Left ventricle myocardium inferior (tissue), 1 donor: ENCODE data around the gene ZNF883. TPM values are rescaled to one million over a fixed set of nuclear protein-coding genes. Genes with fewer than 3 reads are reported as not detected.
"Not testable (repeated sequence)": the region's sequence is repeated elsewhere in the genome, so short reads cannot be mapped to it uniquely, and the experiment has no call there.

Experiments used
- DNase-seq: peaks from one replicate; pipeline ENCODE4 v3.0.0-alpha.2; 2020
- H3K27ac ChIP-seq: fragments of 200-600 bp; replicated peaks from 2 replicates; pipeline ENCODE4 v1.8.0; 2021
- H3K27me3 ChIP-seq: fragments of 200-600 bp; 2 replicates; pipeline ENCODE4 v1.8.0; 2021; ENCODE audit warnings: low read depth
- H3K36me3 ChIP-seq: fragments of 200-600 bp; 2 replicates; pipeline ENCODE4 v1.8.0; 2021
- H3K4me1 ChIP-seq: fragments of 200-600 bp; 2 replicates; pipeline ENCODE4 v1.8.0; 2021
- H3K4me3 ChIP-seq: fragments of 200-600 bp; 2 replicates; pipeline ENCODE4 v1.8.0; 2021; ENCODE audit warnings: mild to moderate bottlenecking, moderate library complexity
- H3K9me3 ChIP-seq: fragments of 200-600 bp; replicated peaks from 2 replicates; pipeline ENCODE4 v1.8.0; 2021
- intact Hi-C: fragments of 100-400 bp; cut with micrococcal nuclease; formaldehyde crosslinking; loops from one replicate; pipeline ENCODE4 v1.11.0; 2022
- long read RNA-seq: library from polyadenylated mRNA; unstranded; transcript quantifications from one replicate; pipeline ENCODE4 v2.0.0, GENCODE V29; 2021
- total RNA-seq: library from RNA; stranded (reverse); fragmentation: NEBNext Ultra II Directional; extraction: Animal tissue kit (Norgen Biotek cat#: 25700); gene quantifications from one replicate; pipeline ENCODE4 v1.2.1, GENCODE V29; 2021
- TF ChIP-seq, protein P1 (sequence below): fragments of 200-600 bp; IDR thresholded peaks from 2 replicates; pipeline ENCODE4 v1.8.0; 2021; ENCODE audit warnings: antibody characterized with exemption, mild to moderate bottlenecking, borderline replicate concordance
- donor health status: DM: no; HTN: yes; CAD: no; lungs with severe emphysema.

Gene ZNF883
- total RNA-seq = 6.2 TPM
- long read RNA-seq, transcript ZNF883-201 (5 exons, 2,414 nt) = major isoform, 9 of 11 reads
- long read RNA-seq, partial matches to known transcripts = 0 of 11 reads
- long read RNA-seq, other reads (novel, unspliced or antisense) = 2 of 11 reads

DNA sequence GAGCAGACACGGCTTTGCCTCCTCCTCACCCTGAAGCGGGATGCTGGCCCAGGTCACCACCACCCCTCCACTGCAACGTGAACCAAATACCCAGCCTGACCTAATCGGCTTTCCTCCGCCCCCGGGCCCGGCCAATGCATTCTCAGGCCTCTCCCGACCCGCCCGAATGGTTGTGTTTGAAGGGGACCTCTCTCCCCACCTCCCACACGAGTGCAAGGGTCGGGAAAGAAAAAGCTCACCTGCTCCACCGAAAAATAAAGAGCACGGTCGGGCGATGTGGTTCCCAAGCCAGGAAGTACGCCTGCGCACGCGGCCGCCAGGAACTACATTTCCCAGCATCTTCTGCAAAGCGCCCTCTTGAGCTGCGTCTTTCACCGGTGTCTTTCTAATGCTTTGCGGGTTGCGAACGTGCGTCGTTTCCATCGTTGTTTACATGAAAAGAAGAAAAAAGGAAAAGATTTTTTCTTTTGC lies at the start of gene ZNF883:
ZNF883 (minus strand) TSS at position 282 of the 471 bp plus-strand sequence.
- intact Hi-C loops = no loop called here
- H3K27me3 ChIP-seq = peaks cover 4% of the 10 kb centered on the region
- TF ChIP-seq, protein P1, sequence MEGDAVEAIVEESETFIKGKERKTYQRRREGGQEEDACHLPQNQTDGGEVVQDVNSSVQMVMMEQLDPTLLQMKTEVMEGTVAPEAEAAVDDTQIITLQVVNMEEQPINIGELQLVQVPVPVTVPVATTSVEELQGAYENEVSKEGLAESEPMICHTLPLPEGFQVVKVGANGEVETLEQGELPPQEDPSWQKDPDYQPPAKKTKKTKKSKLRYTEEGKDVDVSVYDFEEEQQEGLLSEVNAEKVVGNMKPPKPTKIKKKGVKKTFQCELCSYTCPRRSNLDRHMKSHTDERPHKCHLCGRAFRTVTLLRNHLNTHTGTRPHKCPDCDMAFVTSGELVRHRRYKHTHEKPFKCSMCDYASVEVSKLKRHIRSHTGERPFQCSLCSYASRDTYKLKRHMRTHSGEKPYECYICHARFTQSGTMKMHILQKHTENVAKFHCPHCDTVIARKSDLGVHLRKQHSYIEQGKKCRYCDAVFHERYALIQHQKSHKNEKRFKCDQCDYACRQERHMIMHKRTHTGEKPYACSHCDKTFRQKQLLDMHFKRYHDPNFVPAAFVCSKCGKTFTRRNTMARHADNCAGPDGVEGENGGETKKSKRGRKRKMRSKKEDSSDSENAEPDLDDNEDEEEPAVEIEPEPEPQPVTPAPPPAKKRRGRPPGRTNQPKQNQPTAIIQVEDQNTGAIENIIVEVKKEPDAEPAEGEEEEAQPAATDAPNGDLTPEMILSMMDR = no peak
- H3K27ac ChIP-seq = no peak within 1 kb of the TSS
- peaks cover 9% of the 10 kb centered on the region for H3K4me1 ChIP-seq
- H3K4me3 ChIP-seq = peak within 1 kb of the TSS; percentile 67
- H3K9me3 ChIP-seq = peaks cover 62% of the 10 kb centered on the region
- peaks cover 2% of the 10 kb centered on the region for H3K36me3 ChIP-seq
- DNase-seq = peak; percentile 62

DNA sequence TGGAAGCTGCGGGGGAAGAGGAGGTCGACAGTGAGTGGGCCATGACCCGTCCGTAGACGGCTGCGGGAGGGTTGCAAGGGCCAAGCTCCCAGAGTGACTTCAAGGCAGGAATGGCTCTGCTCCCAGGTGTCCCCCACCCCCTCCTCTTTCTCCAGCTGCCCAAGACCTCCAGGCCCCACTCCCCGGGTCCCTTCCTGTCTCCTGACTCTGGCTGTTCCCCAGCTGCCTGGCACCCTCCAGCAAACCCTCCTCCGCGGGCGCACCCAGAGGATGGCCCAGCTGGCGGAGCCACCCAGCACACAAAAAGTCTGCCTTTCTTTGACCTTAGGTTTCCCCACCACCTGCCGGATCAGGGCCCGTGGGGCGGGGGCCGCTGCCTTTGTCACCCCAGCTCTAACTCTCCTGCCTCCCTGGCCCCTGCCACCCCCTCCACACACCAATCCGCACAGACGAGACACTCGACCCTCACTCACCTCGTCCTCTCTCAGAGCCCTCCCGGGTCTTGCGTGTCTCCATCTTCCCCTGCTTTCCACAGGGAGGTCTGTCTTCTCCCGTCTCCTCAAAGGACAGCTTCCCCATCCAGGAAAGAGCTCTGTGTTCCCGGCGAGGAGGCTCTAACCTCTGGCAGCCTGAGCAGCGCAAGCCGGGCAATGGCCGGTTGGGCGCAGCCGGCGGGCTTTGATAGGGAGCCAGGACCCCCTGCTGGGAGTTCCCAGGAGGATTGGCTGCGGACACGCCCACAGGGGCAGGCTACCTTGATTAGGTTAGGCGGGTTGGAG lies 49.3 kb upstream of the ZNF883 start:
- Histone ChIP-seq H3K9me3 (peaks cover 25% of the 10 kb centered on the region), H3K4me1 (peaks cover 12% of the 10 kb centered on the region), H3K27me3 (peaks cover 45% of the 10 kb centered on the region)
- DNase-seq, H3K4me3 ChIP-seq, H3K27ac ChIP-seq, H3K36me3 ChIP-seq, intact Hi-C loops: not testable (repeated sequence)

DNA sequence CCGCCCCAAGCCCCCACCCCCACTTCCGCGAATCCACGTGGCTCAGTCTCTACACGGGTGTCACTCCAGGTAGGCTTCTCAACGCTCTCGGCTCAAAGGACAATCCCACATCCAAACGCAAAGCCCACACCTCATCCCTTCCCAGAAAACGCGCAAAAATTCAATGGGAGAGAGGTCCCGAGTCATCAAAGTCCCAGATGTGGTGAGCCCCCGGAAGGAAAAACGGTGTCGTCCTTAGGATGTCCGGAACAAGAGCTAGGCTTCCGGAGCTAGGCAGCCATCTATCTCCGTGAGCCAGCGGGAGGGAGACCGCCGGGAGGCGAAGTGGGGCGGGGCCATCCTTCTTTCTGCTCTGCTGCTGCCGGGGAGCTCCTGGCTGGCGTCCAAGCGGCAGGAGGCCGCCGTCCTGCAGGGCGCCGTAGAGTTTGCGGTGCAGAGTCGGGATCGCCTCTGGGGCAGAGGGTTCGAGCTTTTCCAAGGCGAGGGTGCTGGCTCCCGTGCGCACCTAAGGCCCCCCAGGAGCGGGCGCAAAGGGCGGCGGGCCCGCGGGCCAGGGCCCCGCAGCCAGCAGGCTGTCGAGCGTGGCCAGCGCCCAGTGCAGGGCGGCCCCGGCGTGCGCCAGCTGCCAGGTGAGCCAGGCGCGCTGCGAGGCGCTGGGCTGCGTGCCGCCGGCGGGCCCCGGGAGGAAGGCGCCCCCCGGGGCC lies 47.7 kb upstream of the ZNF883 start:
- H3K4me3 ChIP-seq = peak overlapping the region; percentile 33
- H3K27ac ChIP-seq, H3K36me3 ChIP-seq, DNase-seq, intact Hi-C loops: not testable (repeated sequence)
- peaks cover 45% of the 10 kb centered on the region for H3K27me3 ChIP-seq
- peaks cover 19% of the 10 kb centered on the region for H3K4me1 ChIP-seq
- peaks cover 40% of the 10 kb centered on the region for H3K9me3 ChIP-seq

DNA sequence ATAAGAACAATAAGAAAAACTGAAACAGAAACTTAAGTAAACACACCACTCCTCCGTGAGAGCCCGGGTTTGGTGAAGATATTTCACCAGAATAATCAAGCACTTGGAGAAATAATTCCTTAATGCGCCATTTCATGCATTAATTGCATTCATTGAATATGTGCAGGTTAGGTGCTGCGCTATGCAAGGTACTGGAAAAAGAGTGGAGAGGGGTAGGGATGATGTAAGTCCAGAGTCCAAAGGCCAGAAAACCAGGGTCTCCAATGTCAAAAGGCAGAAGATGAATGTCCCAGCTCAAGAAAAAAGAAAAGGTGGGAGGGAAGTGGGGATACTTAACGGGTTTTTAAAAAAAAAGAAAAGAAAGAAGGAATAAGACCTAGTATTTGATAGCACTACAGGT lies 45.2 kb upstream of the ZNF883 start:
- TF ChIP-seq, protein P1 = no peak
- Histone ChIP-seq H3K27me3 (peaks cover 34% of the 10 kb centered on the region), H3K9me3 (peaks cover 61% of the 10 kb centered on the region), H3K27ac (peak overlapping the region; percentile 84), H3K4me3 (peak overlapping the region; percentile 87), H3K36me3 (peaks cover 28% of the 10 kb centered on the region), H3K4me1 (peaks cover 19% of the 10 kb centered on the region)
- intact Hi-C loops = no loop called here
- no peak for DNase-seq

DNA sequence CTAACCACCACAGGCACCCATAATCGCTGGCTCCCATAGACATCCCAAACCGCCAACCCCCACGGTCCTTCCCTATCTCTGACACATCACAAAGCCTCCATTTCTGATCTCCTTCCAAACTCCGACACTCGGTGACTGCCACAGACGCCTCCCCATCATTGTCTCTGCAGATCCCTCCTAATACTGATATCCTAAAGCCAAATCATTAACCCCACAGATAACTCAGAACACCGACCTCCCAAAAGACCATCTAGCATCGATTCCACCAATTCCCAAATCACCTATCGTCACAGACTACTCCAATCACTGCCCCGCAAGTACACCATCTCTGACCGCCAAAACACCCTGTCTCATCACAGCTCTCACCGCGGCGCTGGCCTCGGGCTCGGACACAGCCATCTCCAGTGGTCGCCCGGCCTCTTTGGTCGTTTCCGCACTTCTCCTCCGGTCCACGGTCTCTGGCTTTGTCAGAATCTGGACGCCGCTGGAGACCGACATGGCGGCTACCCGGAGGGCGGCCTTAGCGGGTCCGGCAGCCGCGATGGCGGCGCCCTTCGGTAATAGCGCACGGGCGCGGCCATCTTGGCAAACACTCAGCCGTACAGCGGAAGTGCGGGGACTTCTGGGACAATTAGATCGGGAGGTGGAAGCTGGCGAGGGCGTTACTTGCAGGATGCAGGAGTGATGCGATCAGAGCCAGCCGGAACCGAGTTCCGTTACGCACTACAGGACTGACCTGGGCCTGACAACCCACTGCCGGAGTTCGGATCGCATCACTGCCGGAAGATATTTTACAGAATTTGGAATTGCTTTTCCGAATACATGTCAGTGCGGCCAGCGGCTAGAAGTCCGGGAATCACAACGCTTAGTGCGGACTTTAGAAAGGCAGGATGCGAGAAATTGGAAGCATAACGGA lies 44.5 kb upstream of the ZNF883 start, which contains the start of gene ZFP37:
ZFP37 (minus strand) TSS at position 534 of the 916 bp plus-strand sequence; CDS start at position 498, 36 bp downstream.
- DNase-seq = peak; percentile 93
- Histone ChIP-seq H3K27me3 (peaks cover 27% of the 10 kb centered on the region), H3K4me3 (peak within 1 kb of the TSS; percentile 87), H3K27ac (peak within 1 kb of the TSS; percentile 84), H3K4me1 (peaks cover 19% of the 10 kb centered on the region), H3K36me3 (peaks cover 35% of the 10 kb centered on the region), H3K9me3 (peaks cover 69% of the 10 kb centered on the region)
- intact Hi-C loops = no loop called here
- TF ChIP-seq, protein P1 = no peak
